Panc1 (cell line): ENCODE measurements around the gene SCG5. TPM values are rescaled to one million over a fixed set of nuclear protein-coding genes. Genes with fewer than 3 reads are reported as not detected.

ENCODE experiments used
- ATAC-seq: fragments of 200-7000 bp; cut with Tn5 transposase; 2 replicates; pipeline ENCODE4 v1.9.1; 2020; ENCODE audit warnings: mild to moderate bottlenecking, moderate library complexity
- BruUV-seq: library from RNA; stranded (reverse); fragments of 400-500 nt; replicated peaks from 2 replicates; lab custom pipeline; 2021; lab: Mats Ljungman, UMichigan
- CTCF ChIA-PET: fragments of 300-600 bp; sonication (Branson Sonifier 250); formaldehyde crosslinking; loops from one replicate; lab custom pipeline; 2022; ENCODE audit warnings: antibody characterized with exemption; lab: Charles Lee
- POLR2A ChIA-PET: fragments of 300-600 bp; sonication (Branson Sonifier 250); formaldehyde crosslinking; loops from one replicate; lab custom pipeline; 2022; ENCODE audit warnings: antibody characterized with exemption; lab: Charles Lee
- DNase-seq: peaks from one replicate; pipeline ENCODE4 v3.0.0-alpha.2; 2010; ENCODE audit warnings: low read depth, low spot score
- H3K27ac ChIP-seq: 2 replicates; pipeline ENCODE4 v1.5.1; 2011; ENCODE audit warnings: mild to moderate bottlenecking, low read length, inconsistent platforms
- H3K27me3 ChIP-seq: fragments of 200-500 bp; sonication (Bioruptor generic); 2 replicates; pipeline ENCODE4 v1.6.0; 2014; ENCODE audit warnings: low read length, inconsistent platforms; ENCODE audit not compliant: control insufficient read depth, insufficient read depth
- H3K36me3 ChIP-seq: fragments of 200-500 bp; sonication (Bioruptor generic); 2 replicates; pipeline ENCODE4 v1.5.1; 2014; ENCODE audit warnings: inconsistent platforms, mild to moderate bottlenecking, low read length, moderate library complexity; ENCODE audit not compliant: control insufficient read depth, insufficient read depth
- H3K4me1 ChIP-seq: 2 replicates; pipeline ENCODE4 v1.5.1; 2011; ENCODE audit warnings: inconsistent platforms, mild to moderate bottlenecking, low read length, moderate library complexity; ENCODE audit not compliant: control insufficient read depth, insufficient read depth
- H3K4me3 ChIP-seq, 2 experiments: 2 replicates each; pipeline ENCODE4 v1.5.1; 2011 to 2012; ENCODE audit warnings: low read depth in 2 of 2, low read length in 2 of 2, mild to moderate bottlenecking in 2 of 2, inconsistent platforms in 1 of 2, moderate library complexity in 1 of 2
- H3K9me3 ChIP-seq: fragments of 200-500 bp; sonication (Bioruptor generic); 2 replicates; pipeline ENCODE4 v1.5.1; 2014; ENCODE audit warnings: low read depth, mild to moderate bottlenecking, inconsistent platforms, low read length, moderate library complexity; ENCODE audit not compliant: control insufficient read depth, insufficient read depth
- POLR2AphosphoS5 ChIP-seq: IDR thresholded peaks from 2 replicates; pipeline ENCODE4 v1.6.1; 2012; ENCODE audit warnings: mild to moderate bottlenecking, low read depth, low read length, moderate library complexity
- SIN3A ChIP-seq: IDR thresholded peaks from 2 replicates; pipeline ENCODE4 v1.6.1; 2012; ENCODE audit warnings: low read depth, mild to moderate bottlenecking, low read length, moderate library complexity, borderline replicate concordance; ENCODE audit not compliant: insufficient read depth
- TCF7L2 ChIP-seq: IDR thresholded peaks from 2 replicates; pipeline ENCODE4 v1.6.1; 2011; ENCODE audit warnings: mild to moderate bottlenecking, low read depth, low read length, inconsistent platforms
- in situ Hi-C: cut with HindIII; loops from 2 replicates; pipeline ENCODE4 v1.10.0; 2016; ENCODE audit warnings: low sequenced_read_pairs, low pct_unique_long_range_greater_than_20kb
- intact Hi-C: fragments of 100-400 bp; cut with micrococcal nuclease; formaldehyde crosslinking; loops from one replicate; pipeline ENCODE4 v1.10.0; 2022; ENCODE audit not compliant: unreplicated experiment
- total RNA-seq: library from RNA; stranded (reverse); gene quantifications from one replicate; pipeline ENCODE4 v1.2.1, GENCODE V29; 2021; ENCODE audit not compliant: unreplicated experiment
- TF ChIP-seq, protein P1 (sequence below): fragments of 450-650 bp; IDR thresholded peaks from 2 replicates; pipeline ENCODE4 v1.5.1; 2017; ENCODE audit warnings: mild to moderate bottlenecking
- TF ChIP-seq, protein P2 (sequence below), 2 experiments: IDR thresholded peaks; 2 replicates each; pipeline ENCODE4 v1.6.1; 2011 to 2012; ENCODE audit warnings: low read depth in 2 of 2, control low read depth in 1 of 2, low read length in 1 of 2, mild to moderate bottlenecking in 1 of 2, moderate library complexity in 1 of 2; ENCODE audit not compliant: insufficient read depth in 1 of 2

Gene SCG5
- total RNA-seq, 1 experiment from 2014 or later: 0.67 TPM

DNA sequence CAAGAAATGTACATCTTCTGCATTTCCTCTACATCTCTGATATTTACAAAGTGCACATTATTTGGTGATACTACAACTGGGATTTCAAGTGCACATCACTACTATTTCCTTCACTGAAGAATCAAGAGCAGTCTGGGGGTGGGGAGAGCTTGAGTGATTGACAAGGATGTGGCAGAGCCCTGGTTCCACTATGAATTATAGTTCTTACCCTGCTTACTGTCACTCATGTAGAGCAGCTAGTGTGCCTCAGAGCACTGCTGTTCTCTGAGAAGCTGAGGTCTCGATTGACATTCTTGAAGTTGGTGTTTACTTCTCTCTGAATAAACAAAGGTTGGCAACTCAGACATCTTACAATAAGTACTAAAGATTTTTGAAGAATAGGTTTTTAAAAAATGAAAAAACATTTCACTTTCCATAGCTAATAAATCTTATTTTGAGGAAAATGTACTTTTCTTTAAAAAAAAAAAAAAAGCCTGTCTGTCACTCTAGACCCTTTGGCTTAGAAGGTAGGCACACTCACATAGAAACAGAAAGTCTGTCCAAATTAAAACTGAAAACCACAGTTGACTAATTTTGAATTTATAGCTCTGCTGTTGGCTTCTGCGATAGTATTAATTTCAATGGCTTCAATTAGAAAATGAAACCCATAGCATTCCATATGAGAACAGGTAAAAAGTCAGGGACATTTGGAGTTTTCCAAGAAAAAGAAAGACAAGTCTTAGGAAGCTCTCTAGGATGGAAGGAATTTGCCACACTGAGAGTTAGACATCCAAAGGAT is 81.8 kb downstream of the SCG5 start:
- CTCF ChIA-PET: no interaction called here
- no peaks in the 10 kb centered on the region for H3K36me3 ChIP-seq
- BruUV-seq: no TSS peak

DNA sequence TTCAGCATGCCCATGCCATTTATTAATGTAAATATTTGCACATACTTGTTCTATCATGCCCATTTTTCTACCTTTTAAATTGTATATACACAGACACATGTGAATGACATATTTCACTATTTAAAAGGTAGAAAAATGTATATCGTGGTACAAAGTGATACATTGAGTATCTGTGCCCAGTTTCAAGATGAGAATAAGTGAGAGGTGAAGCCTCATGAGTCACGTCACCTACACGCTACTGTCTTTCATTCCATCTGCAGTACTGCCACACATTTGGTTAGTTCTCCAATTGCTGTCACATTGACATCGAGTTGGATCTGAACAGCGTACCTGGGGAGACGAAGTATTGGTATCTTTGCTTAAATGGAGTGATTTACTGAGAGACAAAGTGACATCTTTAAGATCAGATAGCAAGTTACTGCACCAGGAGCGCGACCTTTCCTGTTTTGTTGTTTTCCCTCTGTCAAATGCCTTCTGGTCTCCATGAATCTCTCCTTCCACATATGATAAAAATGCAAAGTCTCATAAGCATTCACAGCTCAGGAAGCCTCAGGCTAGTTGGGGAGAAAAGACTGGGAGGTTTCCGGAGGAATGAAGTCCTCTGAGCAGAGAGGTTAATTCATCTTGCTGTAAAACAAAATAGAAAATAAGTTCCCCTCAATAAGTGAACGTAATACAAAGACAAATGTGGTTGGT is 88.3 kb downstream of the SCG5 start:
- TF ChIP-seq SIN3A (no peak), TCF7L2 (no peak), POLR2AphosphoS5 (no peak)
- TF ChIP-seq, protein P1, sequence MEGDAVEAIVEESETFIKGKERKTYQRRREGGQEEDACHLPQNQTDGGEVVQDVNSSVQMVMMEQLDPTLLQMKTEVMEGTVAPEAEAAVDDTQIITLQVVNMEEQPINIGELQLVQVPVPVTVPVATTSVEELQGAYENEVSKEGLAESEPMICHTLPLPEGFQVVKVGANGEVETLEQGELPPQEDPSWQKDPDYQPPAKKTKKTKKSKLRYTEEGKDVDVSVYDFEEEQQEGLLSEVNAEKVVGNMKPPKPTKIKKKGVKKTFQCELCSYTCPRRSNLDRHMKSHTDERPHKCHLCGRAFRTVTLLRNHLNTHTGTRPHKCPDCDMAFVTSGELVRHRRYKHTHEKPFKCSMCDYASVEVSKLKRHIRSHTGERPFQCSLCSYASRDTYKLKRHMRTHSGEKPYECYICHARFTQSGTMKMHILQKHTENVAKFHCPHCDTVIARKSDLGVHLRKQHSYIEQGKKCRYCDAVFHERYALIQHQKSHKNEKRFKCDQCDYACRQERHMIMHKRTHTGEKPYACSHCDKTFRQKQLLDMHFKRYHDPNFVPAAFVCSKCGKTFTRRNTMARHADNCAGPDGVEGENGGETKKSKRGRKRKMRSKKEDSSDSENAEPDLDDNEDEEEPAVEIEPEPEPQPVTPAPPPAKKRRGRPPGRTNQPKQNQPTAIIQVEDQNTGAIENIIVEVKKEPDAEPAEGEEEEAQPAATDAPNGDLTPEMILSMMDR: no peak
- TF ChIP-seq, protein P2, sequence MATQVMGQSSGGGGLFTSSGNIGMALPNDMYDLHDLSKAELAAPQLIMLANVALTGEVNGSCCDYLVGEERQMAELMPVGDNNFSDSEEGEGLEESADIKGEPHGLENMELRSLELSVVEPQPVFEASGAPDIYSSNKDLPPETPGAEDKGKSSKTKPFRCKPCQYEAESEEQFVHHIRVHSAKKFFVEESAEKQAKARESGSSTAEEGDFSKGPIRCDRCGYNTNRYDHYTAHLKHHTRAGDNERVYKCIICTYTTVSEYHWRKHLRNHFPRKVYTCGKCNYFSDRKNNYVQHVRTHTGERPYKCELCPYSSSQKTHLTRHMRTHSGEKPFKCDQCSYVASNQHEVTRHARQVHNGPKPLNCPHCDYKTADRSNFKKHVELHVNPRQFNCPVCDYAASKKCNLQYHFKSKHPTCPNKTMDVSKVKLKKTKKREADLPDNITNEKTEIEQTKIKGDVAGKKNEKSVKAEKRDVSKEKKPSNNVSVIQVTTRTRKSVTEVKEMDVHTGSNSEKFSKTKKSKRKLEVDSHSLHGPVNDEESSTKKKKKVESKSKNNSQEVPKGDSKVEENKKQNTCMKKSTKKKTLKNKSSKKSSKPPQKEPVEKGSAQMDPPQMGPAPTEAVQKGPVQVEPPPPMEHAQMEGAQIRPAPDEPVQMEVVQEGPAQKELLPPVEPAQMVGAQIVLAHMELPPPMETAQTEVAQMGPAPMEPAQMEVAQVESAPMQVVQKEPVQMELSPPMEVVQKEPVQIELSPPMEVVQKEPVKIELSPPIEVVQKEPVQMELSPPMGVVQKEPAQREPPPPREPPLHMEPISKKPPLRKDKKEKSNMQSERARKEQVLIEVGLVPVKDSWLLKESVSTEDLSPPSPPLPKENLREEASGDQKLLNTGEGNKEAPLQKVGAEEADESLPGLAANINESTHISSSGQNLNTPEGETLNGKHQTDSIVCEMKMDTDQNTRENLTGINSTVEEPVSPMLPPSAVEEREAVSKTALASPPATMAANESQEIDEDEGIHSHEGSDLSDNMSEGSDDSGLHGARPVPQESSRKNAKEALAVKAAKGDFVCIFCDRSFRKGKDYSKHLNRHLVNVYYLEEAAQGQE (IDR thresholded peaks at IDR 0.05; ENCODE audit: insufficient read depth in 1 of 2, low read depth in 2 of 2, low read length in 1 of 2): no peak
- POLR2A ChIA-PET: no interaction called here
- no peaks in the 10 kb centered on the region for H3K36me3 ChIP-seq
- no peaks in the 10 kb centered on the region for H3K4me1 ChIP-seq
- no peaks in the 10 kb centered on the region for H3K9me3 ChIP-seq
- ATAC-seq (no peak), DNase-seq (no peak)
- in situ Hi-C loops (no loop called here), intact Hi-C loops (no loop called here)
- H3K27ac ChIP-seq: no peak overlapping the region
- no peaks in the 10 kb centered on the region for H3K27me3 ChIP-seq
- no peak overlapping the region for H3K4me3 ChIP-seq
- CTCF ChIA-PET: no interaction called here
- BruUV-seq: no TSS peak

More for the DNA sequence above, 81.8 kb downstream of the SCG5 start:
- Histone ChIP-seq H3K4me3 (no peak overlapping the region), H3K4me1 (no peaks in the 10 kb centered on the region), H3K27ac (no peak overlapping the region), H3K27me3 (peaks cover 15% of the 10 kb centered on the region), H3K9me3 (no peaks in the 10 kb centered on the region)
- intact Hi-C loops: no loop called here
- ATAC-seq (no peak), DNase-seq (no peak)
- TF ChIP-seq SIN3A (no peak), POLR2AphosphoS5 (no peak), TCF7L2 (no peak)
- TF ChIP-seq, protein P1: no peak
- TF ChIP-seq, protein P2 (IDR thresholded peaks at IDR 0.05; ENCODE audit: insufficient read depth in 1 of 2, low read depth in 2 of 2, low read length in 1 of 2): no peak
- in situ Hi-C loops: no loop called here
- POLR2A ChIA-PET: no interaction called here
